ENCODE data around the gene STXBP2.
"Not testable (repeated sequence)": the region's sequence is repeated elsewhere in the genome, so short reads cannot be mapped to it uniquely, and the experiment has no call there.

Gene STXBP2

GRCh38 chr19:7637374-7638256 is 705 bp downstream of the STXBP2 start:
- H3K4me1 Mint-ChIP-seq: peaks cover 57% of the 10 kb centered on the region

DNA sequence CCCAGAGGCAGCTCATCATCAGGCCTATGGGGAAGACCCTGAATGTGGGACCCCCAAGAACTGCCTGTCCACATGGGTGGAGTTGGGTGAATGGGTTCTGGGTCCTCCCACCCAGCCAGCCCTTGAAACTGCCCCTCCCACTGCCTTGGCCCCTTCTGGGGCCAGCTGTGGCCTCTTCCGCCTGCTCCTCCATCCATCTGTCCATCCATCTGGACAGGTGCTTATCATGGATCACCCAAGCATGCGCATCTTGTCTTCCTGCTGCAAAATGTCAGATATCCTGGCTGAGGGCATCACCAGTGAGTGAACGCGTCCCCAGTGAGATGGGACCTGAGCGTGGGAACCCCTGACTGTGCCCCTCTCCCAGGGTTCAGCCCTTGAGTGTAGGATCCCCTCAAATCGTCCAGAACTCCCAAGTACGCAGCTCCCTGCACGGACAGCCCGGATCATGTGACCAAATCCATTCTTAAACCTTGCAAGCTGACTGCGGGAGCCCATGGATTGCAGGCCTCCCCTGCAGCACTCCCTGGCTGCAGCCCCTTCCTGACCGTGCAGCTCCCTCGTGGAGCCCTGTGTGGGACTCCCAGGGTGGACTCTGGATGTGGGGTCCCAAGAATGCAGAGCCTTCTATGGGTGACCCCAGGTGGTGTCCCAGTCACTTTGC is 2.0 kb downstream of the STXBP2 start:
- ATAC-seq: no peak
- H3K4me3 Mint-ChIP-seq: no peak overlapping the region
- no peak overlapping the region for H3K27ac Mint-ChIP-seq
- H3K4me1 Mint-ChIP-seq: peaks cover 55% of the 10 kb centered on the region
- peaks cover 4% of the 10 kb centered on the region for H3K9me3 Mint-ChIP-seq
- no peaks in the 10 kb centered on the region for H3K27me3 Mint-ChIP-seq
- H3K36me3 Mint-ChIP-seq: peaks cover 43% of the 10 kb centered on the region

More at GRCh38 chr19:7637374-7638256, 705 bp downstream of the STXBP2 start:
- no peaks in the 10 kb centered on the region for H3K27me3 Mint-ChIP-seq
- H3K36me3 Mint-ChIP-seq: peaks cover 35% of the 10 kb centered on the region
- peaks cover 4% of the 10 kb centered on the region for H3K9me3 Mint-ChIP-seq
- peak overlapping the region; percentile 97 for H3K27ac Mint-ChIP-seq
- H3K4me3 Mint-ChIP-seq: peak overlapping the region; percentile 91
- peak; percentile 1 for ATAC-seq

DNA sequence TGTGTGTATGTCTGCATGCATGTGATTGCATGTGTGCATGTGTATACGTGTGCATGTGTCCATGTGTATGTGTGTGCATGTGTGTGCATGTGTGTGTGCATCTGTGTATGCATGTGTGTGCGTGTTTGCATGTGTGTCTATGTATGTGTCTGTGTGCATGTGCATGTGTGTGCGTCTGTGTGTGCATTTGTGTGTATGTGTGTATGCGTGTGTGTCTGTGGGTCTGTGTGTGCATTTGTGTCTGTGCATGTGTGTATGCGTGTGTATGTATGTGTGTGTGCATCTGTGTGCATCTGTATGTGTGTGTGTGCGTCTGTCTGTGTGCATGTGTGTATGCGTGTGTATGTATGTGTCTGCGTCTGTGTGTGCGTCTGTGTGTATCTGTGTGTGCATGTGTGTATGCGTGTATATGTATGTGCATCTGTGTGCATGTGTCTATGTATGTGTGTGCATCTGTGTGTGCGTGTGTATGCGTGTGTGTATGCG is 3.0 kb downstream of the STXBP2 start:
- H3K4me1 Mint-ChIP-seq: peaks cover 52% of the 10 kb centered on the region

DNA sequence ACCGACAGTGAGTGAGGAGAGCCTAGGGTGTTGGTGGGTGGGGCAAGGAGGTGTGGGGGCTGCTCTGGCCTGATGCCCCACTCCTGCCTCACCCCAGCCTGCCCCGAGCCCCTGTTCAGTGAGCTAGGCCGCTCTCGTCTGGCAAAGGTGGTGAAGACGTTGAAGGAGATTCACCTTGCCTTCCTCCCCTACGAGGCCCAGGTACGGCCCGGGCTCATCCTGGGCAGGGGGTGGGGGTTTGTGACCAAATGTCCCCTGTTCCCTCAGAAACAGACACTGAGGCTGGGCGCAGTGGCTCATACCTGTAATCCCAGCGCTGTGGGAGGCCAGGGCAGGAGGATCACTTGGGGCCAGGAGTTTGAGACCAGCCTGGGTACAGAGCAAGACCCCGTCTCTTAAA is 3.9 kb downstream of the STXBP2 start:
- no peaks in the 10 kb centered on the region for H3K27me3 Mint-ChIP-seq
- no peak overlapping the region for H3K27ac Mint-ChIP-seq
- no peak for ATAC-seq
- no peak overlapping the region for H3K4me3 Mint-ChIP-seq
- H3K36me3 Mint-ChIP-seq: peaks cover 58% of the 10 kb centered on the region
- peaks cover 46% of the 10 kb centered on the region for H3K4me1 Mint-ChIP-seq
- peaks cover 4% of the 10 kb centered on the region for H3K9me3 Mint-ChIP-seq

More for the DNA sequence above, 3.0 kb downstream of the STXBP2 start:
- peaks cover 52% of the 10 kb centered on the region for H3K36me3 Mint-ChIP-seq
- peaks cover 4% of the 10 kb centered on the region for H3K9me3 Mint-ChIP-seq
- H3K27ac Mint-ChIP-seq: no peak overlapping the region
- H3K4me3 Mint-ChIP-seq: no peak overlapping the region
- ATAC-seq: no peak
- no peaks in the 10 kb centered on the region for H3K27me3 Mint-ChIP-seq

- peaks cover 39% of the 10 kb centered on the region for H3K4me1 Mint-ChIP-seq
- H3K9me3 Mint-ChIP-seq: peaks cover 4% of the 10 kb centered on the region
- H3K27me3 Mint-ChIP-seq: no peaks in the 10 kb centered on the region
- ATAC-seq: no peak
- no peak overlapping the region for H3K4me3 Mint-ChIP-seq
- no peak overlapping the region for H3K27ac Mint-ChIP-seq
- peaks cover 66% of the 10 kb centered on the region for H3K36me3 Mint-ChIP-seq
Observed at GRCh38 chr19:7641290-7642276, 4.7 kb downstream of the STXBP2 start.

- H3K4me3 Mint-ChIP-seq: no peak overlapping the region
Observed at GRCh38 chr19:7642295-7643030, 5.6 kb downstream of the STXBP2 start.

GRCh38 chr19:7643031-7643415 is 6.1 kb downstream of the STXBP2 start:
- no peak overlapping the region for H3K27ac Mint-ChIP-seq
- H3K4me3 Mint-ChIP-seq: no peak overlapping the region
- H3K36me3 Mint-ChIP-seq: peaks cover 75% of the 10 kb centered on the region
- peaks cover 4% of the 10 kb centered on the region for H3K9me3 Mint-ChIP-seq
- peaks cover 28% of the 10 kb centered on the region for H3K4me1 Mint-ChIP-seq
- ATAC-seq: no peak
- H3K27me3 Mint-ChIP-seq: no peaks in the 10 kb centered on the region

More at GRCh38 chr19:7642295-7643030, 5.6 kb downstream of the STXBP2 start:
- H3K27me3 Mint-ChIP-seq: no peaks in the 10 kb centered on the region
- H3K9me3 Mint-ChIP-seq: peaks cover 4% of the 10 kb centered on the region
- peaks cover 70% of the 10 kb centered on the region for H3K36me3 Mint-ChIP-seq
- peaks cover 34% of the 10 kb centered on the region for H3K4me1 Mint-ChIP-seq
- H3K27ac Mint-ChIP-seq: no peak overlapping the region
- ATAC-seq: no peak

- ATAC-seq, H3K27me3 Mint-ChIP-seq, H3K9me3 Mint-ChIP-seq, H3K4me3 Mint-ChIP-seq, H3K27ac Mint-ChIP-seq: not testable (repeated sequence)
- peaks cover 20% of the 10 kb centered on the region for H3K4me1 Mint-ChIP-seq
- peaks cover 75% of the 10 kb centered on the region for H3K36me3 Mint-ChIP-seq
Observed at GRCh38 chr19:7643629-7644549, 7.0 kb downstream of the STXBP2 start.

- Mint-ChIP-seq H3K27me3 (no peaks in the 10 kb centered on the region), H3K36me3 (peaks cover 70% of the 10 kb centered on the region), H3K27ac (no peak overlapping the region), H3K4me1 (peaks cover 13% of the 10 kb centered on the region), H3K4me3 (no peak overlapping the region), H3K9me3 (peaks cover 4% of the 10 kb centered on the region)
- ATAC-seq: no peak
Observed at GRCh38 chr19:7644550-7644877, 7.6 kb downstream of the STXBP2 start.

- Mint-ChIP-seq H3K36me3 (peaks cover 63% of the 10 kb centered on the region), H3K27ac (no peak overlapping the region)
Observed at GRCh38 chr19:7645163-7645562, 8.3 kb downstream of the STXBP2 start.

DNA sequence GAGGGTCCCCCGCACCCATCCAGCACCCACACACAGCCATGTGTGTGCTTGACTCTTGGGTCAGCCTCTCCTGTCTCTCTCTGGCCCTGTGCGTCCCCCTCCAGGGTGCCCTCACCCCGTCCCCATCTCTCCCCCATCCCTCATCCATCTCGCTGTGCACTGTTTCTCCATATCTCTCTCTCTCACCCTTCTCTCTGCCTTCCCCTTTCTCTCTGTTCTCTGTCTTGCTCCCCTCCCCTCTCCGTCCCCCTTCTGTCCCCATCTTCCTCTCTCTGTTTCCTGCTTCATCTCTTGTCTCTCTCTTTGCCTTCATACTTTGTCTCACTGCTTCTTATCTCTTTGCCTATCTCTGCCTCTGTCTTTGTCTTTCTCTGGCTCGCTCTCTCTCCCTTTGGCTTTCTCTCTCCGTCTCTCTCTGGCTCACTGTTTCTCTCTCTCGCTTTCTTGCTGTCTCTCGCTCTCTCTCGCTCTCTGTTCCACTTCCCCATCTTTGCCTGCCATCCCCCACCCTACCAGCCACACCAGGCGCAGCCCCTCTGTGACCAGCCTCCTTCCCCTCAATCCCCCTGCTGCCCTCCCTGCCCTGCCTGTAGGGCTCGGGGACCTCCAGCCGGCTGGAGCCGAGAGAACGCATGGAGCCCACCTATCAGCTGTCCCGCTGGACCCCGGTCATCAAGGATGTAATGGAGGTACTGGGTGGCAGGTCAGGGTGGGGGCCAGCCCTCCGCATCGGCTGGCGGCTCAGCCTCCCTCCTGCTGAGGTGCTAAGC is 8.9 kb downstream of the STXBP2 start:
- no peak overlapping the region for H3K4me3 Mint-ChIP-seq
- no peak overlapping the region for H3K27ac Mint-ChIP-seq
- peaks cover 5% of the 10 kb centered on the region for H3K4me1 Mint-ChIP-seq
- peaks cover 60% of the 10 kb centered on the region for H3K36me3 Mint-ChIP-seq
- no peaks in the 10 kb centered on the region for H3K9me3 Mint-ChIP-seq
- H3K27me3 Mint-ChIP-seq: no peaks in the 10 kb centered on the region
- ATAC-seq: no peak

More at GRCh38 chr19:7645163-7645562, 8.3 kb downstream of the STXBP2 start:
- H3K9me3 Mint-ChIP-seq: peaks cover under 1% of the 10 kb centered on the region
- H3K4me3 Mint-ChIP-seq: no peak overlapping the region
- peaks cover 7% of the 10 kb centered on the region for H3K4me1 Mint-ChIP-seq
- no peak for ATAC-seq
- H3K27me3 Mint-ChIP-seq: no peaks in the 10 kb centered on the region

- Mint-ChIP-seq H3K27me3 (no peaks in the 10 kb centered on the region), H3K4me1 (peaks cover 5% of the 10 kb centered on the region), H3K27ac (no peak overlapping the region), H3K4me3 (no peak overlapping the region), H3K36me3 (peaks cover 59% of the 10 kb centered on the region), H3K9me3 (no peaks in the 10 kb centered on the region)
- ATAC-seq: no peak
Observed at GRCh38 chr19:7646426-7646700, 9.5 kb downstream of the STXBP2 start.

DNA sequence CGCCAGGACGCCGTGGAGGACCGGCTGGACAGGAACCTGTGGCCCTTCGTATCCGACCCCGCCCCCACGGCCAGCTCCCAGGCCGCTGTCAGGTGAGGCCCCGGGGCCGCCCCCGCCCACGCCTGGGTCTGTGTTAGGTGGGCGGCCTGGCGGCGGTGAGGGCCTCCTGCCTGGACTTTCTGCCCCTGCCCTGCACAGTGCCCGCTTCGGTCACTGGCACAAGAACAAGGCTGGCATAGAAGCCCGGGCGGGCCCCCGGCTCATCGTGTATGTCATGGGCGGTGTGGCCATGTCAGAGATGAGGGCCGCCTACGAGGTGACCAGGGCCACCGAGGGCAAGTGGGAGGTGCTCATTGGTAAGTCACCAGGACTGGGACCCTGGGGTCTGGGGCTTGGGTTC is 10.2 kb downstream of the STXBP2 start:
- H3K9me3 Mint-ChIP-seq: no peaks in the 10 kb centered on the region
- H3K27ac Mint-ChIP-seq: no peak overlapping the region
- peaks cover 2% of the 10 kb centered on the region for H3K4me1 Mint-ChIP-seq
- H3K36me3 Mint-ChIP-seq: peaks cover 51% of the 10 kb centered on the region
- H3K4me3 Mint-ChIP-seq: no peak overlapping the region
- ATAC-seq: no peak
- no peaks in the 10 kb centered on the region for H3K27me3 Mint-ChIP-seq
